ENCODE measurements around the gene PER1. TPM values are rescaled to one million over a fixed set of nuclear protein-coding genes. Genes with fewer than 3 reads are reported as not detected.

Gene PER1
- 55.7 and 81.3 TPM in 2 replicates for total RNA-seq

GRCh38 chr17:8152112-8152775 is at the start of gene PER1:
Gene PER1, minus strand, starts transcription at chr17:8152404. Its CDS starts 1,698 bp downstream, at chr17:8150706.

GRCh38 chr17:8189711-8190477 is 37.7 kb upstream of the PER1 start, which contains the start of gene BORCS6:
Gene BORCS6, minus strand, starts transcription at chr17:8190180. Its CDS starts 40 bp downstream, at chr17:8190140.

GRCh38 chr17:8176197-8176940 is 24.2 kb upstream of the PER1 start, which contains the start of gene TMEM107:
Gene TMEM107, minus strand, starts transcription at chr17:8176380. Its CDS starts 94 bp downstream, at chr17:8176286.

GRCh38 chr17:8162233-8162996 is 10.2 kb upstream of the PER1 start, which contains the start of gene VAMP2:
Gene VAMP2, minus strand, starts transcription at chr17:8162948. Its CDS starts 69 bp downstream, at chr17:8162879.

GRCh38 chr17:8123695-8124349 is 28.4 kb downstream of the PER1 start, which contains the start of gene HES7:
Gene HES7, minus strand, starts transcription at chr17:8124106. Its CDS starts 22 bp downstream, at chr17:8124084.

GRCh38 chr17:8117980-8118768 is 34.0 kb downstream of the PER1 start, which contains the start of gene ALOXE3:
Gene ALOXE3, minus strand, starts transcription at chr17:8118514. Its CDS starts 524 bp downstream, at chr17:8117990.

Other genes starting within 250 kb of the PER1 start
- 3.1 and 3.3 TPM in 2 replicates for gene RNF227, start 236.1 kb downstream of the PER1 start, total RNA-seq
- 1.2 and 1.6 TPM in 2 replicates for gene KCNAB3, start 222.5 kb downstream of the PER1 start, total RNA-seq
- gene TRAPPC1, start 220.5 kb downstream of the PER1 start, total RNA-seq: 49.9 and 60.9 TPM in 2 replicates
- gene CNTROB, start 220.2 kb downstream of the PER1 start, total RNA-seq: 29.8 and 39.7 TPM in 2 replicates
- gene GUCY2D, start 149.8 kb downstream of the PER1 start, total RNA-seq: not detected in 2 replicates
- gene ALOX15B, start 113.3 kb downstream of the PER1 start, total RNA-seq: 0.11 and 0.79 TPM in 2 replicates
- not detected in 2 replicates for gene ALOX12B, start 64.7 kb downstream of the PER1 start, total RNA-seq
- gene ALOXE3, start 33.9 kb downstream of the PER1 start, total RNA-seq: 2.4 and 2.5 TPM in 2 replicates
- not detected in 2 replicates for gene HES7, start 28.3 kb downstream of the PER1 start, total RNA-seq
- 2.8 and 5.5 TPM in 2 replicates for gene VAMP2, start 10.5 kb upstream of the PER1 start, total RNA-seq
- gene TMEM107, start 24.0 kb upstream of the PER1 start, total RNA-seq: 31.6 and 67.1 TPM in 2 replicates
- gene BORCS6, start 37.8 kb upstream of the PER1 start, total RNA-seq: 10.6 and 11.3 TPM in 2 replicates
- gene AURKB, start 58.2 kb upstream of the PER1 start, total RNA-seq: 7.7 and 15.7 TPM in 2 replicates
- gene CTC1, start 95.7 kb upstream of the PER1 start, total RNA-seq: 7.1 and 8.6 TPM in 2 replicates
- 10.2 and 18.8 TPM in 2 replicates for gene PFAS, start 96.9 kb upstream of the PER1 start, total RNA-seq
- gene RANGRF, start 136.3 kb upstream of the PER1 start, total RNA-seq: 8.6 and 14.9 TPM in 2 replicates
- 0.65 and 0.79 TPM in 2 replicates for gene SLC25A35, start 143.0 kb upstream of the PER1 start, total RNA-seq
- gene ARHGEF15, start 157.8 kb upstream of the PER1 start, total RNA-seq: under 0.01 TPM in 1 of 2 replicates, not detected in the other
- not detected in 2 replicates for gene ODF4, start 187.4 kb upstream of the PER1 start, total RNA-seq
- 2,133 and 2,482 TPM in 2 replicates for gene RPL26, start 230.8 kb upstream of the PER1 start, total RNA-seq
- gene RNF222, start 245.4 kb upstream of the PER1 start, total RNA-seq: under 0.01 and 1.1 TPM in 2 replicates